Measurements from ENCODE around the gene USP3.

The USP3 gene

DNA sequence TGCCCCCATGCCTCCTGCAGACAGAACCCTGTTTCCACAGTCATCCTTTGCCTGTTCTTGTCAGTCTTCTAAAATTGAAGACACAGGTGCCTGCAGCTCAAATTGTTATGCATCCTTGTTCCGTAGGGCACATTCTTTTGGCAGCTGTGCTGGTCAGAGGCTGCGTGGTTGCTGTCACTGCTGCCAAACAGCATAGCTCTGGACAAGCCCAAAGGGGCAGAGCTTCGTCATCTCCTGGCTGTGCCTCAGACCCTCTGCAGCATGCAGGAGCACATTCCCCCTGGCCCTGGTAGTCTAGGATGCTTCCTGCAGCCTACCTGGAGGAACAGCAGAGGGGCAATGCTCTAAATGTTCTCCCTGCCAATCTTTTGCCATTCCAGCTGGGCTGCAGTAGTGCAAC is 90.7 kb downstream of the USP3 start:
- Histone ChIP-seq H3K4me3 (replicated peaks; ENCODE audit: low read depth, low read length) (no peak overlapping the region), H3K27me3 (replicated peaks; ENCODE audit: control insufficient read depth, insufficient read depth, low read length) (no peaks in the 10 kb centered on the region), H3K36me3 (ENCODE audit: control insufficient read depth, insufficient read depth, low read length) (peaks cover 11% of the 10 kb centered on the region)
- DNase-seq (ENCODE audit: extremely low read depth, insufficient read length), result no peak
- TF ChIP-seq, protein P1, sequence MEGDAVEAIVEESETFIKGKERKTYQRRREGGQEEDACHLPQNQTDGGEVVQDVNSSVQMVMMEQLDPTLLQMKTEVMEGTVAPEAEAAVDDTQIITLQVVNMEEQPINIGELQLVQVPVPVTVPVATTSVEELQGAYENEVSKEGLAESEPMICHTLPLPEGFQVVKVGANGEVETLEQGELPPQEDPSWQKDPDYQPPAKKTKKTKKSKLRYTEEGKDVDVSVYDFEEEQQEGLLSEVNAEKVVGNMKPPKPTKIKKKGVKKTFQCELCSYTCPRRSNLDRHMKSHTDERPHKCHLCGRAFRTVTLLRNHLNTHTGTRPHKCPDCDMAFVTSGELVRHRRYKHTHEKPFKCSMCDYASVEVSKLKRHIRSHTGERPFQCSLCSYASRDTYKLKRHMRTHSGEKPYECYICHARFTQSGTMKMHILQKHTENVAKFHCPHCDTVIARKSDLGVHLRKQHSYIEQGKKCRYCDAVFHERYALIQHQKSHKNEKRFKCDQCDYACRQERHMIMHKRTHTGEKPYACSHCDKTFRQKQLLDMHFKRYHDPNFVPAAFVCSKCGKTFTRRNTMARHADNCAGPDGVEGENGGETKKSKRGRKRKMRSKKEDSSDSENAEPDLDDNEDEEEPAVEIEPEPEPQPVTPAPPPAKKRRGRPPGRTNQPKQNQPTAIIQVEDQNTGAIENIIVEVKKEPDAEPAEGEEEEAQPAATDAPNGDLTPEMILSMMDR (IDR thresholded peaks at IDR 0.05; ENCODE audit: insufficient read depth, low read length, poor library complexity, severe bottlenecking), result no peak

DNA sequence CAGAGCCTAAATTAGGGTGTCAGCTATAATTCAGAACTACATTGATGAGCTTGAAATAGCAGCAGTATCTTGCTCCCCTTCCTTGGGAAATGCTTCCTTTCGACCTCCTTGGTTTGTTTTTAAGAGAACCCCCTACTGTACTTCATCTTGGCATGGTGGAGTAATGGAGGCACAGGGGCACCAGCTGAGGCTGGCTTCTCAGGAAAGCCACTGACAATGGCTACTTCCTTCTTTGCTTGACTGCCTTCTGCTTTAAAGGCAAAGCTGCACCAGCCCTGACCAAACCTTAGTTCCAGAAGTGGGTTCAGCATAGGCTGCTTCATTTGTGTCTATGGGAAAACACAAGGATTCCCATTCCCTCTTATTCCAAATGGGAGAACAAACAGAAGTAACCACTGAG is 91.3 kb downstream of the USP3 start:
- TF ChIP-seq, protein P1 (IDR thresholded peaks at IDR 0.05; ENCODE audit: insufficient read depth, low read length, poor library complexity, severe bottlenecking), result no peak
- no peak for DNase-seq (ENCODE audit: extremely low read depth, insufficient read length)
- Histone ChIP-seq H3K36me3 (ENCODE audit: control insufficient read depth, insufficient read depth, low read length) (peaks cover 8% of the 10 kb centered on the region), H3K4me3 (replicated peaks; ENCODE audit: low read depth, low read length) (no peak overlapping the region), H3K27me3 (replicated peaks; ENCODE audit: control insufficient read depth, insufficient read depth, low read length) (no peaks in the 10 kb centered on the region)

DNA sequence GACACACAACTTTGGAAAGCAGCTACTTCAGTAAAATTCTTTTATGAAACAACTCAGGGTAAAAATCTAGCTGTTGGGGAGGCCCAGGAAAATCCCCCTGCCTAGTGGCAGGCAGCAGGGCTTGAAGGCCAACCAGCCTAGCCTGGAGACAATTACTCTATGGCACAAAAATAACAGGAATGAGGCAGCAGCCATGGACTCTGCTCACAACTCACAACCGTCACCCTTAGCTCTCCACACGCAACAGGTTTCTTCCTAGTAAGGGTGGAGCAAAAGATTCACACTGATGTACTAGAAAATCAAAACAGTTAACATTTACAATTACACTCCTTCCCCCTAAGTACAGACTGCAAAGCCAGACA is 92.3 kb downstream of the USP3 start:
- DNase-seq (ENCODE audit: extremely low read depth, insufficient read length), result no peak
- Histone ChIP-seq H3K36me3 (ENCODE audit: control insufficient read depth, insufficient read depth, low read length) (peaks cover 3% of the 10 kb centered on the region; the same call in 1 of the 2 replicates), H3K4me3 (replicated peaks; ENCODE audit: low read depth, low read length) (no peak overlapping the region), H3K27me3 (replicated peaks; ENCODE audit: control insufficient read depth, insufficient read depth, low read length) (no peaks in the 10 kb centered on the region)
- TF ChIP-seq, protein P1 (IDR thresholded peaks at IDR 0.05; ENCODE audit: insufficient read depth, low read length, poor library complexity, severe bottlenecking), result no peak

DNA sequence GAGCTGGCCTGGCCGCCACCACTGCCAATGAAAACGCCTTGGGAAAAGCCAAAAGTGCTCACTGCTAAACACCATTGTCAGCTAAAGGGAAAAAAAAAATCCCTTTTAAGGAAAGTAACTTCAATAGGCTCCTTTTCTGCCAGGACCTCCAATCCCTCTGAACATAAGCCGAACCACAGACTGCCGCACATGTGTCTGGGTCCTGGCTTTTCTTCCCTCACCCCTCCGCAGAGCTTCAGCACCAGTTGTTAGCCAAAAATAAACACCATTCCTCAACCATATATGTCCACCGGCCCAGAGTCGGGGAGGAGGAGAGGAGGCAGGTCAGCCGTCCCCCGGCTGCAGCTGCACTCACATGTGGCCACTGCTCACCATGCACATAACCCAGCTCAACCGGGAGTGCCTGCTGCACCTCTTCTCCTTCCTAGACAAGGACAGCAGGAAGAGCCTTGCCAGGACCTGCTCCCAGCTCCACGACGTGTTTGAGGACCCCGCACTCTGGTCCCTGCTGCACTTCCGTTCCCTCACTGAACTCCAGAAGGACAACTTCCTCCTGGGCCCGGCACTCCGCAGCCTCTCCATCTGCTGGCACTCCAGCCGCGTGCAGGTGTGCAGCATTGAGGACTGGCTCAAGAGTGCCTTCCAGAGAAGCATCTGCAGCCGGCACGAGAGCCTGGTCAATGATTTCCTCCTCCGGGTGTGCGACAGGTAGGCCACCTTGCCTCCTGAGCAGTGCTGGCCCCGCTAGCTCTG is 92.8 kb downstream of the USP3 start, which contains the start of gene FBXL22:
Gene FBXL22 (plus strand): TSS at position 350 of the 753 bp plus-strand sequence. CDS start 6 bp downstream, at position 356.
- TF ChIP-seq, protein P1 (IDR thresholded peaks at IDR 0.05; ENCODE audit: insufficient read depth, low read length, poor library complexity, severe bottlenecking), result no peak
- DNase-seq (ENCODE audit: extremely low read depth, insufficient read length), result no peak

DNA sequence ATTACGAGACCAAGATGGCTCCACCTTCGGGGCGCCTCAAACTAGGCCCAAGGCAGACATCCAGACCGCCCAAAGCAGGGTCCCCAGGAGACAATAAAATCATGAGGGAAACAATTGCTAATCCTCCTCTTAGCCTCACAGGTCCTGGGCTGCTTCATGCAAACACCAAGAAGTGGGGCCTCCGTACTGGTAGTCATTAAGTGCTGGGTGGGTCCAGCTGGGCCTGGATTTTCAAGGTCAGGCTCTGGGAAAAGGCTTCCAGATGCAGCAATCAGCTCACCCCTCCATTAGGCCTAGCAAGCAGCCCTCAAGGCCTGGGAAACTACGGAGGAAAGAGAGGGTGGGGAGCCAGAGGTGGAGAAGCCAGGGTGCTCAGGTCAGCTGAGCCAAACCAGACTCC is 93.4 kb downstream of the USP3 start:
- Histone ChIP-seq H3K36me3 (ENCODE audit: control insufficient read depth, insufficient read depth, low read length) (peaks cover 2% of the 10 kb centered on the region; the same call in 1 of the 2 replicates), H3K4me3 (replicated peaks; ENCODE audit: low read depth, low read length) (no peak overlapping the region), H3K27me3 (replicated peaks; ENCODE audit: control insufficient read depth, insufficient read depth, low read length) (no peaks in the 10 kb centered on the region)
- TF ChIP-seq, protein P1 (IDR thresholded peaks at IDR 0.05; ENCODE audit: insufficient read depth, low read length, poor library complexity, severe bottlenecking), result no peak
- no peak for DNase-seq (ENCODE audit: extremely low read depth, insufficient read length)

More for the DNA sequence above, 92.8 kb downstream of the USP3 start, which contains the start of gene FBXL22:
- Histone ChIP-seq H3K36me3 (ENCODE audit: control insufficient read depth, insufficient read depth, low read length) (peaks cover 2% of the 10 kb centered on the region; the same call in 1 of the 2 replicates), H3K27me3 (replicated peaks; ENCODE audit: control insufficient read depth, insufficient read depth, low read length) (no peaks in the 10 kb centered on the region), H3K4me3 (replicated peaks; ENCODE audit: low read depth, low read length) (no peak within 1 kb of the TSS)

All from GM06990 (cell line).